Neural cell (in vitro differentiated cells): ENCODE measurements around the gene ETNK1. TPM values are rescaled to one million over a fixed set of nuclear protein-coding genes. Genes with fewer than 3 reads are reported as not detected.

Source experiments
- H2AFZ ChIP-seq: fragments of 200-600, 300-800 bp; sonication (generic), shearing (Covaris generic); 2 replicates; pipeline ENCODE4 v1.6.0; 2014; ENCODE audit warnings: low read depth, mild to moderate bottlenecking, antibody characterized with exemption, low read length, moderate library complexity
- H3F3A ChIP-seq: fragments of 200-600 bp; shearing (Covaris generic); 2 replicates; pipeline ENCODE4 v1.6.1; 2016; ENCODE audit warnings: mild to moderate bottlenecking, moderate library complexity, mixed read lengths, antibody characterized with exemption, low read length; ENCODE audit not compliant: insufficient read depth, poor library complexity, severe bottlenecking
- H3K27ac ChIP-seq: fragments of 200-600, 300-800 bp; sonication (generic), shearing (Covaris generic); 2 replicates; pipeline ENCODE4 v1.5.1; 2014; ENCODE audit warnings: mild to moderate bottlenecking, low read length, moderate library complexity
- H3K27me3 ChIP-seq: fragments of 300-800, 200-600 bp; sonication (generic), shearing (Covaris generic); 2 replicates; pipeline ENCODE4 v1.6.0; 2014; ENCODE audit warnings: mild to moderate bottlenecking, low read depth, low read length, moderate library complexity; ENCODE audit not compliant: insufficient read depth
- H3K36me3 ChIP-seq: fragments of 300-800, 200-600 bp; sonication (generic), shearing (Covaris generic); 2 replicates; pipeline ENCODE4 v1.5.1; 2014; ENCODE audit warnings: mild to moderate bottlenecking, antibody characterized with exemption, low read length, moderate library complexity; ENCODE audit not compliant: insufficient read depth
- H3K4me2 ChIP-seq: fragments of 300-800, 200-600 bp; sonication (generic), shearing (Covaris generic); 2 replicates; pipeline ENCODE4 v1.6.0; 2014; ENCODE audit warnings: mild to moderate bottlenecking, low read length
- H3K4me3 ChIP-seq: fragments of 300-800, 200-600 bp; sonication (generic), shearing (Covaris generic); 2 replicates; pipeline ENCODE4 v1.5.1; 2014; ENCODE audit warnings: mild to moderate bottlenecking, low read length, moderate library complexity
- H3K79me2 ChIP-seq: fragments of 200-600 bp; shearing (Covaris generic); replicated peaks from 2 replicates; pipeline ENCODE4 v1.6.0; 2014; ENCODE audit warnings: mild to moderate bottlenecking, low read length, moderate library complexity; ENCODE audit not compliant: insufficient read depth
- H3K9ac ChIP-seq: fragments of 300-800, 200-600 bp; sonication (generic), shearing (Covaris generic); 2 replicates; pipeline ENCODE4 v1.6.1; 2016; ENCODE audit warnings: mild to moderate bottlenecking, low read length, mixed read lengths
- H3K9me2 ChIP-seq: fragments of 200-600 bp; shearing (Covaris generic); 2 replicates; pipeline ENCODE4 v1.6.1; 2016; ENCODE audit warnings: mild to moderate bottlenecking, low read length, mixed read lengths; ENCODE audit not compliant: insufficient read depth
- H3K9me3 ChIP-seq: fragments of 200-600, 300-800 bp; sonication (generic), shearing (Covaris generic); 2 replicates; pipeline ENCODE4 v1.6.1; 2016; ENCODE audit warnings: mild to moderate bottlenecking, mixed run types, low read length, moderate library complexity, mixed read lengths
- H4K20me1 ChIP-seq: fragments of 200-600 bp; shearing (Covaris generic); 2 replicates; pipeline ENCODE4 v1.6.1; 2016; ENCODE audit warnings: mild to moderate bottlenecking, mixed run types; ENCODE audit not compliant: insufficient read depth
- CTCF ChIP-seq: fragments of 450-650 bp; IDR thresholded peaks from 2 replicates; pipeline ENCODE4 v1.5.1; 2014; ENCODE audit warnings: antibody characterized with exemption, mild to moderate bottlenecking, moderate library complexity; ENCODE audit not compliant: poor library complexity, severe bottlenecking
- EP300 ChIP-seq: fragments of 450-650 bp; conservative IDR thresholded peaks from 2 replicates; pipeline ENCODE4 v1.6.1; 2014; ENCODE audit warnings: antibody characterized with exemption, mild to moderate bottlenecking, moderate library complexity; ENCODE audit not compliant: poor library complexity, severe bottlenecking
- EZH2 ChIP-seq: fragments of 200-600, 300-800 bp; shearing (Covaris generic), sonication (generic); IDR thresholded peaks from 2 replicates; pipeline ENCODE4 v1.6.1; 2014; ENCODE audit warnings: antibody characterized with exemption, low read length, borderline replicate concordance, mild to moderate bottlenecking; ENCODE audit not compliant: insufficient read depth, poor library complexity, severe bottlenecking
- MXI1 ChIP-seq: fragments of 450-650 bp; conservative IDR thresholded peaks from 2 replicates; pipeline ENCODE4 v1.6.1; 2014; ENCODE audit warnings: antibody characterized with exemption, mild to moderate bottlenecking; ENCODE audit not compliant: poor library complexity, severe bottlenecking
- POLR2AphosphoS5 ChIP-seq: IDR thresholded peaks from 2 replicates; pipeline ENCODE4 v1.6.1; 2012
- RAD21 ChIP-seq: fragments of 450-650 bp; conservative IDR thresholded peaks from 2 replicates; pipeline ENCODE4 v1.6.1; 2014; ENCODE audit warnings: antibody characterized with exemption, mild to moderate bottlenecking, moderate library complexity
- REST ChIP-seq: IDR thresholded peaks from 2 replicates; pipeline ENCODE4 v1.6.1; 2012; ENCODE audit warnings: borderline replicate concordance
- SMC3 ChIP-seq: fragments of 450-650 bp; conservative IDR thresholded peaks from 2 replicates; pipeline ENCODE4 v1.6.1; 2014; ENCODE audit warnings: antibody characterized with exemption, mild to moderate bottlenecking, moderate library complexity; ENCODE audit not compliant: poor library complexity
- TAF1 ChIP-seq: IDR thresholded peaks from 2 replicates; pipeline ENCODE4 v1.6.1; 2012; ENCODE audit warnings: low read depth
- polyA plus RNA-seq: library from polyadenylated mRNA; depleted of rRNA; stranded (reverse); fragments of >200 nt; gene quantifications from 2 replicates; pipeline ENCODE4 v1.2.3, GENCODE V29; 2014

The ETNK1 gene
- polyA plus RNA-seq, 1 donor from 2014 or later, result 78.5 TPM

- Histone ChIP-seq H3K27ac (no peak overlapping the region), H3K36me3 (no peaks in the 10 kb centered on the region), H3K9me2 (no peaks in the 10 kb centered on the region), H3K27me3 (no peaks in the 10 kb centered on the region), H3K4me2 (no peak overlapping the region), H2AFZ (no peak overlapping the region), H3K4me3 (no peak overlapping the region), H3K79me2 (peaks cover 48% of the 10 kb centered on the region), H3K9ac (no peak overlapping the region), H3F3A (no peaks in the 10 kb centered on the region), H3K9me3 (no peaks in the 10 kb centered on the region), H4K20me1 (no peaks in the 10 kb centered on the region)
- no peak for TF ChIP-seq TAF1
- no peak for TF ChIP-seq SMC3
- TF ChIP-seq EP300, result no peak
- TF ChIP-seq POLR2AphosphoS5, result no peak
- no peak for TF ChIP-seq CTCF
- TF ChIP-seq EZH2, result no peak
- TF ChIP-seq MXI1, result no peak
- TF ChIP-seq REST, result no peak
- TF ChIP-seq RAD21, result no peak
Observed at GRCh38 chr12:22641353-22642053, 16.5 kb downstream of the ETNK1 start.

GRCh38 chr12:22648668-22649067 lies 23.7 kb downstream of the ETNK1 start:
- no peaks in the 10 kb centered on the region for H3F3A ChIP-seq
- no peaks in the 10 kb centered on the region for H3K9me2 ChIP-seq
- TF ChIP-seq RAD21, result no peak
- TF ChIP-seq TAF1, result no peak
- TF ChIP-seq EZH2, result no peak
- TF ChIP-seq MXI1, result no peak
- no peak for TF ChIP-seq POLR2AphosphoS5
- no peak for TF ChIP-seq EP300
- TF ChIP-seq REST, result no peak
- no peak for TF ChIP-seq SMC3
- TF ChIP-seq CTCF, result no peak
- H3K27me3 ChIP-seq, result no peaks in the 10 kb centered on the region
- H3K79me2 ChIP-seq, result peaks cover 33% of the 10 kb centered on the region
- no peaks in the 10 kb centered on the region for H4K20me1 ChIP-seq
- no peaks in the 10 kb centered on the region for H3K9me3 ChIP-seq
- no peak overlapping the region for H3K4me2 ChIP-seq
- no peak overlapping the region for H3K9ac ChIP-seq
- no peak overlapping the region for H3K27ac ChIP-seq
- peaks cover 7% of the 10 kb centered on the region for H3K36me3 ChIP-seq
- no peak overlapping the region for H3K4me3 ChIP-seq
- no peak overlapping the region for H2AFZ ChIP-seq
